Measurements from ENCODE around the gene SMAGP. TPM values are rescaled to one million over a fixed set of nuclear protein-coding genes. Genes with fewer than 3 reads are reported as not detected.

The SMAGP gene
- total and polyA plus RNA-seq, 9 donors: 5.2 to 36.5 (median 9.4) TPM

DNA sequence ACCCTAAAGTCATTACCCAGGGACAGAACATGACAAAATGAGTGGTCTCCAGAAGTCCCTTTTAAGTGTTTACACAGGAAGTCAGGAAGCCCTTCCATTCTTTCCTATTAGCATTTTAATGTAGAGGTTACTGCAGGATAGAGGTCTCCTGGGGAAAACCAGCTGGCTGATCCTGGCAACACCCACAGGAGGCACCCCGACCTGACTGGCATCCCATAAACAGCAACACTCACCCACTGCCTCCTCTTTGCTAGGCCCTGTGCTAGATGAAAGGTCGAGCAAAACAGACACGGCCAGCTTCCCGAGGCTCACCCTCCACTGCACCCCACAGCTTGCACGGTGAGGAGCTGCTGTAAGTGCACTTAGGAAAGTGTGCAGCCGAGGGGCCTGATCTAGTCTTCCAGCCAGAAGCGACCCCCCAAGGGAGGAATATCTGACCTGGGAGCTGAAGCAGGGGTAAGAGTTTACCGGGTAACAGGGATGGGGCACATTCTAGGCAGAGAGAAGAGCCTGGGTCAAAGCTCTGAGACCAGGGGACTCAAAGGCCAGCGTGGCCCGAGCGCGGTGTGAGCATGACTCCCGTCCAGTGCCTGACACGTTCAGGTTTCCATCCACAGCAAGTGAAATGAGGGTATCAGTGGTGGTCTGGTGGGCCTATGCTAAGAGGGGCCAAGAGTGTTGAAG lies 22.6 kb downstream of the SMAGP start:
- H3K9me3 ChIP-seq: no peaks in the 10 kb centered on the region
- no peak overlapping the region for H3K4me3 ChIP-seq
- H3K36me3 ChIP-seq: no peaks in the 10 kb centered on the region
- TF ChIP-seq EP300 (IDR thresholded peaks at IDR 0.05) (no peak), POLR2A (IDR thresholded peaks at IDR 0.05) (no peak)
- TF ChIP-seq, protein P1, sequence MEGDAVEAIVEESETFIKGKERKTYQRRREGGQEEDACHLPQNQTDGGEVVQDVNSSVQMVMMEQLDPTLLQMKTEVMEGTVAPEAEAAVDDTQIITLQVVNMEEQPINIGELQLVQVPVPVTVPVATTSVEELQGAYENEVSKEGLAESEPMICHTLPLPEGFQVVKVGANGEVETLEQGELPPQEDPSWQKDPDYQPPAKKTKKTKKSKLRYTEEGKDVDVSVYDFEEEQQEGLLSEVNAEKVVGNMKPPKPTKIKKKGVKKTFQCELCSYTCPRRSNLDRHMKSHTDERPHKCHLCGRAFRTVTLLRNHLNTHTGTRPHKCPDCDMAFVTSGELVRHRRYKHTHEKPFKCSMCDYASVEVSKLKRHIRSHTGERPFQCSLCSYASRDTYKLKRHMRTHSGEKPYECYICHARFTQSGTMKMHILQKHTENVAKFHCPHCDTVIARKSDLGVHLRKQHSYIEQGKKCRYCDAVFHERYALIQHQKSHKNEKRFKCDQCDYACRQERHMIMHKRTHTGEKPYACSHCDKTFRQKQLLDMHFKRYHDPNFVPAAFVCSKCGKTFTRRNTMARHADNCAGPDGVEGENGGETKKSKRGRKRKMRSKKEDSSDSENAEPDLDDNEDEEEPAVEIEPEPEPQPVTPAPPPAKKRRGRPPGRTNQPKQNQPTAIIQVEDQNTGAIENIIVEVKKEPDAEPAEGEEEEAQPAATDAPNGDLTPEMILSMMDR (IDR thresholded peaks at IDR 0.05): no peak
- no peak for DNase-seq
- no peaks in the 10 kb centered on the region for H3K27me3 ChIP-seq
- peaks cover 4% of the 10 kb centered on the region for H3K4me1 ChIP-seq (ENCODE audit: insufficient read depth)
- intact Hi-C loops (cut with DNase I): no loop called here
- 64 to 68% (median 65%) methylated on average over 14 of the region's 14 CpGs for WGBS, 3 donors
- no peak overlapping the region for H3K27ac ChIP-seq

DNA sequence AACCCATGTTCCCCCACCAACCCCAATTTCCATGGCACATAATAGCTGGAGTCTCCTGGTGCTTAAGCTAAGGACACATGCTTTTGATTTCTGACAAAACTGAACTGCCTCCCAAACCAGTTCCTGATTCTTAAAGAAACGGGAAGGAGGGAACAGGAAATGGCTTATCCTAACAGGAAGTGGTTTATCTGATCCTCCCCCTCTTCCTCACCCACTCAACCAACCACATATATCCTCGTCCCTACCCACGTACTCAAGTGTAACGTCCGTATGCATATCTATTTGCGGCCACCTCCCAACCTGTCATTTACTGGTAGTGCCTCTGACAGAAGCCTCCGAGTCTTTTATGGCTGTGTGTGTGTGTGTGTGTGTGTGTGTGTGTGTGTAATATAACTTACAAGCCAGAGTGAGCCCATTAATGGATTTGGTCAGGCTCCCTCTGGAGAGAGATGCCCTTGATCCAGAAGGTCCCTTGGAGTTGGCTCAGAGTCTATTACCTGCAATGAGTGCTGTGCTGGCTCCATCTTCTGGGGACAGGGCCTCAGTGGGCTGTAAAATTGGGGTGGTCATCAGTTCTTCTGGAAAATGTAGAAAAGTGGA lies 23.9 kb downstream of the SMAGP start:
- WGBS, 3 donors: 33 to 41% (median 40%) methylated on average over 7 of the region's 7 CpGs
- H3K36me3 ChIP-seq: no peaks in the 10 kb centered on the region
- H3K27ac ChIP-seq: no peak overlapping the region
- no peak overlapping the region for H3K4me3 ChIP-seq
- no peak for TF ChIP-seq EP300 (IDR thresholded peaks at IDR 0.05)
- TF ChIP-seq POLR2A (IDR thresholded peaks at IDR 0.05): no peak
- TF ChIP-seq, protein P1 (IDR thresholded peaks at IDR 0.05): no peak
- peaks cover 4% of the 10 kb centered on the region for H3K4me1 ChIP-seq (ENCODE audit: insufficient read depth)
- intact Hi-C loops (cut with DNase I): no loop called here
- H3K9me3 ChIP-seq: no peaks in the 10 kb centered on the region
- H3K27me3 ChIP-seq: no peaks in the 10 kb centered on the region
- DNase-seq: no peak

DNA sequence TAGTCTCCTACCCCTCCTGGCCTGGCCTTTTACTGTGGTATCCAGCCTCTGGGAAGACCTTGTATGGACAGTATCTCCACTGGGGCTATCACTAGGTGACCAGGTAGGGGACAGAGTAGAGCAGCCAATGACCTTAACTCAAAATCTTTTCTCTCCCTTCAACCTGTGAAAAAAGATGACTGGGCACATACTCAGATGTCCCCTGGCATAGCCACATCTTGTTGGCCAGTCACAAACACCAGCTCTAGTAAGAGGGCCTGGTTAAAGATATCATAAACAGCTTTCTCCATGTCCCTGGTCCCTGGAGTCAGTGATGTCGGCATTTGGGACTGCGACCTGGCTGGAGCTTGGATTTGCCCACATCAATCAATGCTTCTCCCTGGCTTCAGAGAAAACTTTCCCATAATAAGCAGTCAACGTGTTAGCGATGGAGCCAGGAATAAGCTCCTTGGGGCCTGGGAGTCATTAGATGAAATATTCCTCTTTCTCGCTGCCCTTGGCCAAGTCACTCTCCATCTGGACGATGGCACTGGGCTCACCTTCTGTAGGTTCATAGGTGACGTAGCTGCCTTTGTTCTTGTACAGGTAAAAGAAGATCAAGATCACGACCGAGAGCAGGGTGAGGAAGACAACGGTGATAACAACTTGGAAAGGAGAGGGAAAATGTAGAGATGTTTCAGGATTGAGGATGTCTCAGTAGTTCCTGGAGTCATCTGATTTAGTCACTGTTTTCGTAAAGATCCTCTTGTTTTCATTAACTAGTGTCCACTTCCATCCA lies 24.6 kb downstream of the SMAGP start:
- Histone ChIP-seq H3K4me3 (no peak overlapping the region), H3K27ac (no peak overlapping the region), H3K36me3 (no peaks in the 10 kb centered on the region), H3K9me3 (no peaks in the 10 kb centered on the region), H3K4me1 (ENCODE audit: insufficient read depth) (peaks cover 4% of the 10 kb centered on the region), H3K27me3 (no peaks in the 10 kb centered on the region)
- intact Hi-C loops (cut with DNase I): no loop called here
- WGBS, 3 donors: 93 to 94% (median 93%) methylated on average over 11 of the region's 11 CpGs
- TF ChIP-seq EP300 (IDR thresholded peaks at IDR 0.05): no peak
- TF ChIP-seq POLR2A (IDR thresholded peaks at IDR 0.05): no peak
- TF ChIP-seq, protein P1 (IDR thresholded peaks at IDR 0.05): no peak
- no peak for DNase-seq

DNA sequence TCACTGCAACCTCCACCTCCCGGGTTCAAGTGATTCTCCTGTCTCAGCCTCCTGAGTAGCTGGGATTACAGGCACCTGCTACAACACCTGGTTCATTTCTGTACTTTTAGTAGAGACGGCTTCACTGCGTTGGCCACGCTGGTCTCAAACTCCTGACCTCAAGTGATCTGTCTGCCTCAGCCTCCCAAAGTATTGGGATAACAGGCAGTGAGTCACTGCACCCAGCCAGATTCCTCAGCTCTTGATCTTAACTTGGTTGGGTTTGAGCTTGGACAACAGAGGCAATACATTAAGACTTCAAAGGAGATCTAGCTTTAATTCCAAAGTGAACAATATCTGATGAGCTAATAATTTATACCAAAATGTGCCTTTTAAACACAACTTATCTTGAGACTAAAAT lies 25.9 kb downstream of the SMAGP start:
- intact Hi-C loops (cut with DNase I): no loop called here
- TF ChIP-seq, protein P1 (IDR thresholded peaks at IDR 0.05): no peak
- TF ChIP-seq EP300 (IDR thresholded peaks at IDR 0.05): no peak
- Histone ChIP-seq H3K4me1 (ENCODE audit: insufficient read depth) (peaks cover 6% of the 10 kb centered on the region), H3K36me3 (no peaks in the 10 kb centered on the region), H3K27me3 (no peaks in the 10 kb centered on the region), H3K27ac (no peak overlapping the region), H3K9me3 (no peaks in the 10 kb centered on the region), H3K4me3 (no peak overlapping the region)
- DNase-seq: no peak
- WGBS, 3 donors: 55 to 83% (median 81%) methylated on average over 4 of the region's 4 CpGs

Measured in ovary (tissue), 9 donors.